ENCODE measurements around the gene CCDC137.

The CCDC137 gene

GRCh38 chr17:81703747-81704654 is 37.5 kb downstream of the CCDC137 start:
- no peak for FAIRE-seq

GRCh38 chr17:81705518-81706231 is 39.1 kb downstream of the CCDC137 start:
- FAIRE-seq = no peak

GRCh38 chr17:81706232-81706611 is 39.7 kb downstream of the CCDC137 start:
- no peak for FAIRE-seq

GRCh38 chr17:81706757-81707624 is 40.5 kb downstream of the CCDC137 start:
- no peak for FAIRE-seq

- no peak for FAIRE-seq
These were observed 41.4 kb downstream of the CCDC137 start for GRCh38 chr17:81707725-81708646.

- FAIRE-seq = no peak
These were observed 42.2 kb downstream of the CCDC137 start for GRCh38 chr17:81708739-81709185.

GRCh38 chr17:81710514-81711308 is 44.2 kb downstream of the CCDC137 start:
- FAIRE-seq = no peak

GRCh38 chr17:81711814-81712467 is 45.4 kb downstream of the CCDC137 start, which contains the start of gene SLC25A10:
Gene SLC25A10, plus strand, starts transcription at chr17:81712284. Its CDS starts 143 bp downstream, at chr17:81712427.
- no peak for FAIRE-seq

- no peak for FAIRE-seq
These were observed 46.0 kb downstream of the CCDC137 start for GRCh38 chr17:81712468-81713003.

- no peak for FAIRE-seq
These were observed 46.5 kb downstream of the CCDC137 start for GRCh38 chr17:81713004-81713555.

GRCh38 chr17:81713556-81714411 is 47.2 kb downstream of the CCDC137 start:
- no peak for FAIRE-seq

- no peak for FAIRE-seq
These were observed 48.0 kb downstream of the CCDC137 start for GRCh38 chr17:81714412-81715106.

GRCh38 chr17:81715107-81715871 is 48.8 kb downstream of the CCDC137 start:
- no peak for FAIRE-seq

- no peak for FAIRE-seq
These were observed 49.5 kb downstream of the CCDC137 start for GRCh38 chr17:81715872-81716673.

- no peak for FAIRE-seq
These were observed 50.1 kb downstream of the CCDC137 start for GRCh38 chr17:81716674-81716996.

GRCh38 chr17:81717049-81717765 is 50.7 kb downstream of the CCDC137 start:
- FAIRE-seq = no peak
